SK-N-MC (cell line): Measurements from ENCODE around the gene NEK3.
"Not testable (repeated sequence)": the region's sequence is repeated elsewhere in the genome, so short reads cannot be mapped to it uniquely, and the experiment has no call there.

Experiments
- EZH2 ChIP-seq: fragments of 200-600 bp; sonication (generic); IDR thresholded peaks from one replicate; pipeline ENCODE4 v1.6.1; 2017; ENCODE audit warnings: antibody characterized with exemption
- FOXP2 ChIP-seq: optimal IDR thresholded peaks from 2 replicates; pipeline ENCODE3; 2011; ENCODE audit warnings: mild to moderate bottlenecking, moderate library complexity; ENCODE audit not compliant: insufficient read depth; ENCODE audit errors: extremely low read length, control extremely low read depth
- POLR2AphosphoS5 ChIP-seq: IDR thresholded peaks from 2 replicates; pipeline ENCODE4 v1.6.1; 2012; ENCODE audit warnings: mild to moderate bottlenecking, low read depth, low read length, borderline replicate concordance

DNA sequence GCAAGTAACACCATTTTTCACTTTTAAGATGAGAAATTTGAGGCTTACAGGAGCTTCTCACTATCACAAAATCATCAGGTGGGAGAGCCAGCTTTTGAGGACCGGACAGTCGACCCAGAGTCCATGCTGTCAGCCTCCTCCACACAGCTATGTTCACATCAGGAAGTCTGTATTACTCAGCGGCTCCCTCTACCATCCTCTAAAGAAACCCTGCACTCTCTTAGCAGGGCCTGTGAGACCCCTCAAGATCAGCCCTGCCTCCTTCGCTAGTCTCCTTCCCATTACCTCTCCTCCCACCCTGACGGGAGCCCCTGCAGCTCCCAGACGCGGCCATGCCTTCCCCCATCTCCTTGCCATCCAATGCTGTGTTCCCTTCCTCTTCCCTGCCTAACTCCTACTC, 43.1 kb upstream of the NEK3 start:
- TF ChIP-seq FOXP2, EZH2, POLR2AphosphoS5: not testable (repeated sequence)
